Left forelimb (tissue), 1 donor: Measurements from ENCODE around the gene CREB5.
"Not testable (repeated sequence)": the region's sequence is repeated elsewhere in the genome, so short reads cannot be mapped to it uniquely, and the experiment has no call there.

ENCODE experiments used
- DNase-seq: peaks from one replicate; pipeline ENCODE4 v3.0.0-alpha.2; 2018; ENCODE audit warnings: low spot score

Gene CREB5

GRCh38 chr7:28815369-28815927 is 403.1 kb downstream of the CREB5 start:
- DNase-seq: no peak

- DNase-seq: no peak
Measured at GRCh38 chr7:28815928-28816373, 403.6 kb downstream of the CREB5 start.

GRCh38 chr7:28818996-28819395 is 406.7 kb downstream of the CREB5 start:
- no peak for DNase-seq

- DNase-seq: no peak
Measured at GRCh38 chr7:28823582-28823981, 411.3 kb downstream of the CREB5 start.

- DNase-seq: not testable (repeated sequence)
Measured at GRCh38 chr7:28825817-28826448, 413.6 kb downstream of the CREB5 start.

- no peak for DNase-seq
Measured at GRCh38 chr7:28830846-28831245, 418.5 kb downstream of the CREB5 start.

GRCh38 chr7:28832669-28833068 is 420.4 kb downstream of the CREB5 start:
- DNase-seq: no peak

- DNase-seq: no peak
Measured at GRCh38 chr7:28835800-28836199, 423.5 kb downstream of the CREB5 start.

- DNase-seq: no peak
Measured at GRCh38 chr7:28836716-28837115, 424.4 kb downstream of the CREB5 start.

- DNase-seq: no peak
Measured at GRCh38 chr7:28837216-28837615, 424.9 kb downstream of the CREB5 start.

- no peak for DNase-seq
Measured at GRCh38 chr7:28840592-28840995, 428.3 kb downstream of the CREB5 start.

GRCh38 chr7:28841766-28842165 is 429.4 kb downstream of the CREB5 start:
- no peak for DNase-seq

- no peak for DNase-seq
Measured at GRCh38 chr7:28842769-28843295, 430.5 kb downstream of the CREB5 start.

GRCh38 chr7:28845106-28845505 is 432.8 kb downstream of the CREB5 start:
- no peak for DNase-seq

GRCh38 chr7:28847176-28847575 is 434.9 kb downstream of the CREB5 start:
- no peak for DNase-seq

GRCh38 chr7:28847681-28848080 is 435.4 kb downstream of the CREB5 start:
- DNase-seq: no peak

GRCh38 chr7:28848906-28849305 is 436.6 kb downstream of the CREB5 start:
- no peak for DNase-seq

- no peak for DNase-seq
Measured at GRCh38 chr7:28850699-28851098, 438.4 kb downstream of the CREB5 start.

GRCh38 chr7:28853150-28853549 is 440.8 kb downstream of the CREB5 start:
- no peak for DNase-seq

GRCh38 chr7:28853834-28854749 is 441.8 kb downstream of the CREB5 start:
- DNase-seq: peak; percentile 89

GRCh38 chr7:28854750-28855074 is 442.4 kb downstream of the CREB5 start:
- DNase-seq: no peak

GRCh38 chr7:28855538-28856217 is 443.4 kb downstream of the CREB5 start:
- no peak for DNase-seq
